ENCODE data around the gene MRPS10.

- TF ChIP-seq CTCF (IDR thresholded peaks at IDR 0.05 in 2 of 3, conservative IDR thresholded peaks at IDR 0.05 in 1 of 3; ENCODE audit: control insufficient read depth in 2 of 3, extremely low read depth in 1 of 3, insufficient read depth in 1 of 3, low read depth in 3 of 3, low read length in 3 of 3) (no peak), RFX5 (IDR thresholded peaks at IDR 0.05; ENCODE audit: low read depth, low read length) (no peak), POLR2AphosphoS5 (IDR thresholded peaks at IDR 0.05; ENCODE audit: low read length) (no peak), KAT2A (conservative IDR thresholded peaks at IDR 0.05; ENCODE audit: control insufficient read depth, low read depth, low read length) (no peak), CBX5 (IDR thresholded peaks at IDR 0.05; ENCODE audit: low read depth) (no peak), E2F4 (IDR thresholded peaks at IDR 0.05; ENCODE audit: low read depth, low read length) (no peak), EZH2 (IDR thresholded peaks at IDR 0.05; ENCODE audit: borderline replicate concordance, control insufficient read depth, low read depth, low read length) (no peak), TAF1 (IDR thresholded peaks at IDR 0.05; ENCODE audit: borderline replicate concordance, low read depth, low read length) (no peak), HCFC1 (IDR thresholded peaks at IDR 0.05; ENCODE audit: low read length) (no peak), ETV6 (conservative IDR thresholded peaks at IDR 0.05 in 1 of 2, IDR thresholded peaks at IDR 0.05 in 1 of 2; ENCODE audit: borderline replicate concordance in 1 of 2, low read depth in 1 of 2) (no peak), SUPT20H (IDR thresholded peaks at IDR 0.05; ENCODE audit: borderline replicate concordance, control insufficient read depth, low read depth, low read length) (no peak)
Measured at GRCh38 chr6:42243046-42243445, 25.4 kb upstream of the MRPS10 start.

Data from GM12878 (cell line).